Loucy (cell line): ENCODE measurements around the gene MFAP2.
"Not testable (repeated sequence)": the region's sequence is repeated elsewhere in the genome, so short reads cannot be mapped to it uniquely, and the experiment has no call there.

Experiments
- H2AFZ ChIP-seq: fragments of 200-600 bp; sonication (generic); 2 replicates; pipeline ENCODE4 v1.6.0; 2016; ENCODE audit warnings: antibody characterized with exemption, mild to moderate bottlenecking, low read length, moderate library complexity
- H3F3A ChIP-seq: fragments of 200-600 bp; 2 replicates; pipeline ENCODE4 v1.6.0; 2016; ENCODE audit warnings: antibody characterized with exemption, low read depth, mild to moderate bottlenecking
- H3K27me3 ChIP-seq: fragments of 200-600 bp; sonication (generic); 2 replicates; pipeline ENCODE4 v1.6.1; 2014; ENCODE audit warnings: low read length, mild to moderate bottlenecking; ENCODE audit not compliant: insufficient read depth, poor library complexity, severe bottlenecking
- H3K36me3 ChIP-seq: fragments of 200-600 bp; sonication (generic); 2 replicates; pipeline ENCODE4 v1.6.1; 2016; ENCODE audit warnings: low read length; ENCODE audit not compliant: insufficient read depth
- H3K4me1 ChIP-seq: fragments of 200-600 bp; sonication (generic); 2 replicates; pipeline ENCODE4 v1.5.1; 2014; ENCODE audit warnings: low read length, mild to moderate bottlenecking; ENCODE audit not compliant: insufficient read depth, poor library complexity, severe bottlenecking
- H3K4me2 ChIP-seq: fragments of 200-600 bp; sonication (generic); 2 replicates; pipeline ENCODE4 v1.6.0; 2014; ENCODE audit warnings: antibody characterized with exemption, low read length, low read depth, mild to moderate bottlenecking; ENCODE audit not compliant: poor library complexity, severe bottlenecking
- H3K4me3 ChIP-seq: fragments of 200-600 bp; sonication (generic); 2 replicates; pipeline ENCODE4 v1.5.1; 2014; ENCODE audit warnings: low read length, mild to moderate bottlenecking, mixed read lengths; ENCODE audit not compliant: poor library complexity, severe bottlenecking
- H3K79me2 ChIP-seq: fragments of 200-600 bp; sonication (generic); 2 replicates; pipeline ENCODE4 v1.6.1; 2014; ENCODE audit warnings: low read length; ENCODE audit not compliant: insufficient read depth
- H3K9ac ChIP-seq: fragments of 200-600 bp; sonication (generic); 2 replicates; pipeline ENCODE4 v1.6.0; 2014; ENCODE audit warnings: mild to moderate bottlenecking, low read depth, low read length, moderate library complexity; ENCODE audit not compliant: poor library complexity, severe bottlenecking
- H3K9me2 ChIP-seq: fragments of 200-600 bp; sonication (generic); replicated peaks from 2 replicates; pipeline ENCODE4 v1.6.1; 2016; ENCODE audit warnings: low read depth, low read length, mixed read lengths
- H3K9me3 ChIP-seq: fragments of 200-600 bp; sonication (generic); 2 replicates; pipeline ENCODE4 v1.6.1; 2014; ENCODE audit warnings: mild to moderate bottlenecking, antibody characterized with exemption, low read length, low read depth; ENCODE audit not compliant: insufficient read depth
- H4K20me1 ChIP-seq: fragments of 200-600 bp; sonication (generic); 2 replicates; pipeline ENCODE4 v1.6.0; 2014; ENCODE audit warnings: antibody characterized with exemption, low read length, mild to moderate bottlenecking; ENCODE audit not compliant: insufficient read depth, poor library complexity, severe bottlenecking
- CTCF ChIP-seq: fragments of 200-600 bp; sonication (generic); conservative IDR thresholded peaks from 2 replicates; pipeline ENCODE4 v1.5.1; 2014; ENCODE audit warnings: mild to moderate bottlenecking, antibody characterized with exemption, low read length
- EZH2phosphoT487 ChIP-seq: fragments of 200-600 bp; IDR thresholded peaks from 2 replicates; pipeline ENCODE4 v1.6.1; 2018; ENCODE audit warnings: antibody characterized with exemption, mild to moderate bottlenecking, moderate library complexity, borderline replicate concordance

Gene MFAP2

GRCh38 chr1:16948282-16948891 is 32.0 kb downstream of the MFAP2 start:
- not testable (repeated sequence) for H3K4me3 ChIP-seq, H4K20me1 ChIP-seq, H3K9me2 ChIP-seq, H2AFZ ChIP-seq, H3K9ac ChIP-seq, H3K9me3 ChIP-seq, H3K4me1 ChIP-seq, H3K4me2 ChIP-seq, H3K27me3 ChIP-seq, H3F3A ChIP-seq, H3K36me3 ChIP-seq, H3K79me2 ChIP-seq

- H3K9me2 ChIP-seq: no peaks in the 10 kb centered on the region
Observed at GRCh38 chr1:16946646-16947045, 33.8 kb downstream of the MFAP2 start.

GRCh38 chr1:16946185-16946584 is 34.2 kb downstream of the MFAP2 start:
- H3K4me3 ChIP-seq, H3K27me3 ChIP-seq, H3K79me2 ChIP-seq, H3K9me2 ChIP-seq, H3K4me1 ChIP-seq, H3K36me3 ChIP-seq, H2AFZ ChIP-seq, H4K20me1 ChIP-seq, H3K9ac ChIP-seq, H3F3A ChIP-seq, H3K4me2 ChIP-seq, H3K9me3 ChIP-seq: not testable (repeated sequence)

More at GRCh38 chr1:16946646-16947045, 33.8 kb downstream of the MFAP2 start:
- no peak for TF ChIP-seq EZH2phosphoT487
- no peak for TF ChIP-seq CTCF
- no peaks in the 10 kb centered on the region for H3K4me1 ChIP-seq
- no peak overlapping the region for H2AFZ ChIP-seq
- no peak overlapping the region for H3K4me3 ChIP-seq
- H3K36me3 ChIP-seq: no peaks in the 10 kb centered on the region; the same call in 1 of the 2 replicates
- H3K79me2 ChIP-seq: no peaks in the 10 kb centered on the region
- H3K27me3 ChIP-seq: no peaks in the 10 kb centered on the region
- no peaks in the 10 kb centered on the region for H3F3A ChIP-seq
- no peaks in the 10 kb centered on the region for H4K20me1 ChIP-seq
- no peaks in the 10 kb centered on the region for H3K9me3 ChIP-seq
- H3K4me2 ChIP-seq: no peak overlapping the region
- H3K9ac ChIP-seq: no peak overlapping the region

- not testable (repeated sequence) for H3K9me3 ChIP-seq, H3K4me3 ChIP-seq, H3K4me1 ChIP-seq, H3K79me2 ChIP-seq, H3K36me3 ChIP-seq, H3K27me3 ChIP-seq, H3K9me2 ChIP-seq, H3K4me2 ChIP-seq, H2AFZ ChIP-seq, H4K20me1 ChIP-seq, H3F3A ChIP-seq, H3K9ac ChIP-seq
Observed at GRCh38 chr1:16945512-16945911, 34.9 kb downstream of the MFAP2 start.
